ENCODE results near the gene INTS3.

- no peak for TF ChIP-seq CTCF (IDR thresholded peaks at IDR 0.05; ENCODE audit: poor library complexity, severe bottlenecking)
- no peak for TF ChIP-seq TAF1 (IDR thresholded peaks at IDR 0.05; ENCODE audit: low read depth)
- TF ChIP-seq POLR2AphosphoS5 (IDR thresholded peaks at IDR 0.05): no peak
- no peak for TF ChIP-seq EZH2 (IDR thresholded peaks at IDR 0.05; ENCODE audit: borderline replicate concordance, insufficient read depth, low read length, poor library complexity, severe bottlenecking)
- TF ChIP-seq RAD21 (conservative IDR thresholded peaks at IDR 0.05): no peak
- TF ChIP-seq EP300 (conservative IDR thresholded peaks at IDR 0.05; ENCODE audit: poor library complexity, severe bottlenecking): no peak
- TF ChIP-seq SMC3 (conservative IDR thresholded peaks at IDR 0.05; ENCODE audit: poor library complexity): no peak
- no peak for TF ChIP-seq MXI1 (conservative IDR thresholded peaks at IDR 0.05; ENCODE audit: poor library complexity, severe bottlenecking)
- TF ChIP-seq REST (IDR thresholded peaks at IDR 0.05; ENCODE audit: borderline replicate concordance): no peak
These were observed 40.3 kb upstream of the INTS3 start for GRCh38 chr1:153687346-153688125.
